HL-60 (cell line): Measurements from ENCODE around the gene SETD7.

Experiments
- DNase-seq, 2 experiments: peaks; one replicate each; pipeline ENCODE4 v3.0.0-alpha.2; 2010 to 2020; ENCODE audit warnings: low read depth in 1 of 2, low spot score in 1 of 2
- H3K27ac ChIP-seq: fragments of 250-450 bp; sonication (Bioruptor Pico); replicated peaks from 2 replicates; pipeline ENCODE4 v1.5.1; 2020; ENCODE audit warnings: mild to moderate bottlenecking, moderate library complexity
- H3K27me3 ChIP-seq: fragments of 250-450 bp; sonication (Bioruptor Pico); 2 replicates; pipeline ENCODE4 v1.5.1; 2021; ENCODE audit warnings: mild to moderate bottlenecking, moderate library complexity; ENCODE audit not compliant: insufficient read depth, poor library complexity, severe bottlenecking
- H3K4me3 ChIP-seq: replicated peaks from 2 replicates; pipeline ENCODE4 v1.5.1; 2011; ENCODE audit warnings: mild to moderate bottlenecking, control low read depth, low read length; ENCODE audit not compliant: insufficient read depth
- CTCF ChIP-seq: IDR thresholded peaks from one replicate; pipeline ENCODE4 v1.5.1; 2011; ENCODE audit warnings: low read length, control low read depth, inconsistent platforms; ENCODE audit not compliant: insufficient read depth
- GABPA ChIP-seq: IDR thresholded peaks from 2 replicates; pipeline ENCODE4 v1.6.1; 2012; ENCODE audit warnings: low read depth
- POLR2AphosphoS5 ChIP-seq: IDR thresholded peaks from 2 replicates; pipeline ENCODE4 v1.6.1; 2012; ENCODE audit warnings: low read depth
- REST ChIP-seq: IDR thresholded peaks from 2 replicates; pipeline ENCODE4 v1.6.1; 2012; ENCODE audit warnings: low read depth; ENCODE audit not compliant: insufficient replicate concordance
- SPI1 ChIP-seq: IDR thresholded peaks from 2 replicates; pipeline ENCODE4 v1.6.1; 2012; ENCODE audit warnings: low read depth, mild to moderate bottlenecking, borderline replicate concordance

Gene SETD7

DNA sequence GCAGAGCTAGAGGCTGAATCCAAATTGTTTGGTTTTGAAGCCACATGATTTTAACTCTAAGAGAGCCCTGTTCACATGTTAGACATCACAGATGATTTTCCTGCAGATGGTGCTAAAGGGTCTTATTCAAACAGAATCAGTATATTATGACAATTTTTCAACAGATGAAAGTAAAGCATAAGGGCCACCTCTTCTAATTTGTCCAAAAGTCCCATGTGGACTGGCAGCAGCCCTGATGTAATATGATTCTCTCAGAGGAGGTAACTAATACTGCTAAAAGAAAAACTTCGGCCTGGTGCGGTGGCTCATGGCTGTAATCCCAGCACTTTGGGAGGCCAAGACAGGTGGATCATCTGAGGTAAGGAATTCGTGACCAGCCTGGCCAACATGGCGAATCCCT is 26.0 kb upstream of the SETD7 start:
- DNase-seq = no peak
- TF ChIP-seq GABPA (no peak), SPI1 (no peak), CTCF (no peak), POLR2AphosphoS5 (no peak), REST (no peak)
- no peaks in the 10 kb centered on the region for H3K27me3 ChIP-seq

DNA sequence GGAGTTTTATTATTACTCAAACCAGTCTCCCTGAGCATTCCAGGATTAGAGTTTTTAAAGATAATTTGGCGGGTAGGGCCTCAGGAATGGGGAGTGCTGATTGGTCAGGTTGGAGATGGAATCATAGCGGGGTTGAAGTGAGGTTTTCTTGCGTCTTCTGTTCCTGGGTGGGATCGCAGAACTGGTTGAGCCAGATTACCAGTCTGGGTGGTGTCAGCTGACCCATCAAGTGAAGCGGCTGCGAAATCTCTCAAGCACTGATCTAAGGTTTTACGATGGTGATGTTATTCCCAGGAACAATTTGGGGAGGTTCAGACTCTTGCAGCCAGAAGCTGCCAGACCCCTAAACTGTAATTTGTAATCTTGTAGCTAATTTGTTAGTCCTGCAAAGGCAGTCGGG is 25.1 kb upstream of the SETD7 start:
- H3K27me3 ChIP-seq = no peaks in the 10 kb centered on the region
- H3K4me3 ChIP-seq = no peak overlapping the region
- no peak for TF ChIP-seq POLR2AphosphoS5
- TF ChIP-seq GABPA = no peak
- no peak for TF ChIP-seq CTCF
- no peak for TF ChIP-seq SPI1
- no peak for TF ChIP-seq REST
- no peak for DNase-seq
- no peak overlapping the region for H3K27ac ChIP-seq

More for the DNA sequence above, 26.0 kb upstream of the SETD7 start:
- Histone ChIP-seq H3K4me3 (no peak overlapping the region), H3K27ac (no peak overlapping the region)

DNA sequence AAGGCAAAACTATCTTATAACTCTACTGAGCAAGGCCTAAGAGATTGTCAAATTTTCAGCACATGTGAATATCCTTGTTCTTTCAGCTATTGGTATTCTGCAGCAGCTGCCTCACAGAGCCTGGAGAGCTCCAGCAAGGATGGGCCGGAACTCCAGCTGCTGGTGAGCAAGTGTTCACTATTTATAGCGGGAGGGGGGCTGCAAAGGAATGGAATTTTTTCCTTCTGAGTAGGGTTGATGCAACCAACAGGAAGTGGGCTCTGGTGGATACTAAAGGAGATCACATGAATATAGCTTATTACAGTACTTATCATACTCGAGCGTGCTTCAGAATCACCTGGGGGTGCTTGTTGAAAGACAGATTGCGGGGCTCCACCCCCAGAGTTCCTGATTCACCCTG is 20.2 kb upstream of the SETD7 start:
- Histone ChIP-seq H3K27me3 (no peaks in the 10 kb centered on the region), H3K4me3 (no peak overlapping the region), H3K27ac (no peak overlapping the region)
- no peak for TF ChIP-seq REST
- no peak for TF ChIP-seq SPI1
- TF ChIP-seq CTCF = no peak
- TF ChIP-seq POLR2AphosphoS5 = no peak
- TF ChIP-seq GABPA = no peak
- no peak for DNase-seq
